Keratinocyte (primary cell): ENCODE results near the gene ZBTB7B.

Source experiments
- EZH2 ChIP-seq: IDR thresholded peaks from one replicate; pipeline ENCODE4 v1.6.1; 2012; ENCODE audit warnings: inconsistent platforms, mild to moderate bottlenecking, low read length, moderate library complexity
- TF ChIP-seq, protein P1 (sequence below), 3 experiments: IDR thresholded peaks in 1 of 3; conservative IDR thresholded peaks in 1 of 3; optimal IDR thresholded peaks in 1 of 3; 2 replicates in 2 of 3; 3 replicates in 1 of 3; pipeline versions ENCODE3 to v1.5.1; 2011; ENCODE audit warnings: low read length in 3 of 3, mild to moderate bottlenecking in 3 of 3, moderate library complexity in 2 of 3, control low read depth in 1 of 3, inconsistent platforms in 1 of 3; ENCODE audit not compliant: insufficient read depth in 2 of 3; ENCODE audit errors: extremely low read depth in 1 of 3

DNA sequence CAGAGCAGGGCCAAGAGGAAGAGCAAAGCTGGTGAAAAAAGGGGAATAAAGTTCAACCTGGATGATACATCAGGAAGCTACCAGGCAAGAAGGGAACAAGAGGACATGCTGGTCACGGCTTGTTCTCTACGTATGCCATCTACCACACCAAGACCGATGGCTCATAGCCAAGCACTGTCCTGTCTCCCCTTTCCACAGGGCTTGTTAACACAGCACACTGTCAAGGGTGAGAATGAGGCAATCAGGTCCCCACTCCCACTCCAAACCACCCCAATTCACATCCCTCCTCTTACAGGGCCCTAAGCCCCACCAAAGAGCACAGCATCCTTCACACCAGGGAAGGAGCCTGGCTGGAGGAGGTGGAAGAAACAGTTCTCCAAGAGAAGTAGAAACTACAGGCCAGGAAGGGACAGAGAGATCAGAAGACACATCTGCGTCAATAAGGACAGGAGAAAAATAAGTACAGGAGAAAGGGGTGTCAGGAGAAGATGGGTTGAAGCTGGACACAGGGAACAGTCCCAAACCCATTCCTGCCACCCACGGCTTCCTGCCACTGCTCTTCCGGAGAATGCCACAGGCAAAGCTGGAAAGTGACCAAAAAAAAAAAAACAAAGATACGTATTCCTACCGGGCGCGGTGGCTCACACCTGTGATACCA lies 31.1 kb upstream of the ZBTB7B start:
- TF ChIP-seq, protein P1, sequence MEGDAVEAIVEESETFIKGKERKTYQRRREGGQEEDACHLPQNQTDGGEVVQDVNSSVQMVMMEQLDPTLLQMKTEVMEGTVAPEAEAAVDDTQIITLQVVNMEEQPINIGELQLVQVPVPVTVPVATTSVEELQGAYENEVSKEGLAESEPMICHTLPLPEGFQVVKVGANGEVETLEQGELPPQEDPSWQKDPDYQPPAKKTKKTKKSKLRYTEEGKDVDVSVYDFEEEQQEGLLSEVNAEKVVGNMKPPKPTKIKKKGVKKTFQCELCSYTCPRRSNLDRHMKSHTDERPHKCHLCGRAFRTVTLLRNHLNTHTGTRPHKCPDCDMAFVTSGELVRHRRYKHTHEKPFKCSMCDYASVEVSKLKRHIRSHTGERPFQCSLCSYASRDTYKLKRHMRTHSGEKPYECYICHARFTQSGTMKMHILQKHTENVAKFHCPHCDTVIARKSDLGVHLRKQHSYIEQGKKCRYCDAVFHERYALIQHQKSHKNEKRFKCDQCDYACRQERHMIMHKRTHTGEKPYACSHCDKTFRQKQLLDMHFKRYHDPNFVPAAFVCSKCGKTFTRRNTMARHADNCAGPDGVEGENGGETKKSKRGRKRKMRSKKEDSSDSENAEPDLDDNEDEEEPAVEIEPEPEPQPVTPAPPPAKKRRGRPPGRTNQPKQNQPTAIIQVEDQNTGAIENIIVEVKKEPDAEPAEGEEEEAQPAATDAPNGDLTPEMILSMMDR (optimal IDR thresholded peaks at IDR 0.05 in 1 of 3, IDR thresholded peaks at IDR 0.05 in 1 of 3, conservative IDR thresholded peaks at IDR 0.05 in 1 of 3; ENCODE audit: extremely low read depth in 1 of 3, insufficient read depth in 2 of 3, low read length in 3 of 3) = no peak
- TF ChIP-seq EZH2 = no peak
